HepG2 (cell line): Measurements from ENCODE around the gene NKAIN4. TPM values are rescaled to one million over a fixed set of nuclear protein-coding genes. Genes with fewer than 3 reads are reported as not detected.
A peak's percentile ranks its signal among the peaks of the same experiment; 100 is the strongest.

ENCODE experiments used
- ATAC-seq: fragments of 200-7000 bp; cut with Tn5 transposase; 3 replicates; pipeline ENCODE4 v1.9.1; 2020; ENCODE audit warnings: mild to moderate bottlenecking, moderate library complexity
- BruUV-seq: library from RNA; stranded (reverse); fragments of 400-500 nt; replicated peaks from 2 replicates; lab custom pipeline; 2021; lab: Mats Ljungman, UMichigan
- CTCF ChIA-PET: fragments of 300-600 bp; formaldehyde crosslinking; extraction: SDS; loops from one replicate; lab custom pipeline; 2021; ENCODE audit warnings: low total read pairs, inconsistent platforms, low intra/inter-chr PET ratio; lab: Yijun Ruan, JAX
- POLR2A ChIA-PET: fragments of 350-600 bp; sonication (Branson Sonifier 250); formaldehyde crosslinking; loops from one replicate; lab custom pipeline; 2020; ENCODE audit warnings: antibody characterized with exemption, inconsistent platforms; lab: Yijun Ruan, JAX
- DNase-seq: peaks from one replicate; pipeline ENCODE4 v3.0.0-alpha.2; 2015; ENCODE audit warnings: low spot score
- FAIRE-seq: peaks from 3 replicates; lab custom pipeline; 2011; peaks lifted over from hg19 to GRCh38; lab: Jason Lieb, UNC
- H2AFZ ChIP-seq: one replicate; pipeline ENCODE4 v1.6.1; 2011; ENCODE audit warnings: low read length, inconsistent platforms
- H3K27ac ChIP-seq: fragments of 300-600 bp; 3 replicates; pipeline ENCODE4 v1.8.0; 2011; ENCODE audit warnings: mixed run types, mild to moderate bottlenecking, mixed read lengths, low read length, inconsistent platforms; ENCODE audit not compliant: insufficient read depth; ENCODE audit errors: extremely low read length
- H3K27me3 ChIP-seq, 2 experiments: fragments of 200-600 bp in 1 of 2; 2 replicates in 1 of 2; 3 replicates in 1 of 2; pipeline versions ENCODE4 v1.6.0 to v1.8.0; 2011; ENCODE audit warnings: low read length in 2 of 2, mild to moderate bottlenecking in 2 of 2, moderate library complexity in 2 of 2, inconsistent platforms in 1 of 2; ENCODE audit not compliant: insufficient read depth in 2 of 2, control insufficient read depth in 1 of 2
- H3K36me3 ChIP-seq, 2 experiments: fragments of 200-600 bp in 1 of 2; replicated peaks in 1 of 2; 2 replicates in 1 of 2; 3 replicates in 1 of 2; pipeline versions ENCODE4 v1.5.1 to v1.8.0; 2011; ENCODE audit warnings: low read length in 2 of 2, inconsistent platforms in 1 of 2; ENCODE audit not compliant: insufficient read depth in 2 of 2, control insufficient read depth in 1 of 2
- H3K4me1 ChIP-seq: 2 replicates; pipeline ENCODE4 v1.5.1; 2012; ENCODE audit warnings: low read length, inconsistent platforms; ENCODE audit not compliant: insufficient read depth
- H3K4me2 ChIP-seq: 2 replicates; pipeline ENCODE4 v1.6.0; 2011; ENCODE audit warnings: low read depth, low read length, inconsistent platforms
- H3K4me3 ChIP-seq, 3 experiments: fragments of 200-600 bp in 1 of 3; sonication (generic), shearing (Covaris generic) in 1 of 3; replicated peaks in 1 of 3; 2 replicates each; pipeline ENCODE4 v1.5.1; 2011 to 2016; ENCODE audit warnings: low read length in 3 of 3, inconsistent platforms in 2 of 3, low read depth in 2 of 3, mild to moderate bottlenecking in 2 of 3, control low read depth in 1 of 3, mixed read lengths in 1 of 3; ENCODE audit not compliant: insufficient read depth in 1 of 3
- H3K79me2 ChIP-seq: one replicate; pipeline ENCODE4 v1.6.1; 2011; ENCODE audit warnings: low read length, inconsistent platforms; ENCODE audit not compliant: insufficient read depth
- H3K9ac ChIP-seq: 2 replicates; pipeline ENCODE4 v1.6.0; 2011; ENCODE audit warnings: mild to moderate bottlenecking, low read depth, low read length, inconsistent platforms; ENCODE audit not compliant: insufficient read depth
- H3K9me3 ChIP-seq: 2 replicates; pipeline ENCODE4 v1.5.1; 2012; ENCODE audit warnings: mild to moderate bottlenecking, low read length
- H4K20me1 ChIP-seq: 2 replicates; pipeline ENCODE4 v1.6.0; 2011; ENCODE audit warnings: inconsistent platforms, mild to moderate bottlenecking, low read length, moderate library complexity; ENCODE audit not compliant: insufficient read depth
- ATAD3A ChIP-seq: sonication (generic); formaldehyde crosslinking; IDR thresholded peaks from 2 replicates; pipeline ENCODE4 v1.4.0; 2020; ENCODE audit warnings: missing genetic modification reagents
- HMG20B ChIP-seq: conservative IDR thresholded peaks from 2 replicates; pipeline ENCODE4 v1.6.1; 2016; ENCODE audit warnings: missing genetic modification reagents, missing compliant biosample characterization
- JARID2 ChIP-seq: sonication (generic); formaldehyde crosslinking; IDR thresholded peaks from 2 replicates; pipeline ENCODE4 v1.8.1; 2023; ENCODE audit warnings: missing genetic modification reagents, inconsistent platforms; ENCODE audit not compliant: insufficient replicate concordance
- NFKB2 ChIP-seq: sonication (generic); formaldehyde crosslinking; IDR thresholded peaks from 2 replicates; pipeline ENCODE4 v1.4.0; 2020; ENCODE audit warnings: missing genetic modification reagents, borderline replicate concordance
- SAFB2 ChIP-seq: sonication (generic); formaldehyde crosslinking; IDR thresholded peaks from 2 replicates; pipeline ENCODE4 v1.5.1; 2020; ENCODE audit warnings: missing genetic modification reagents, low read depth, mild to moderate bottlenecking, borderline replicate concordance
- SALL1 ChIP-seq: sonication (generic); formaldehyde crosslinking; IDR thresholded peaks from 2 replicates; pipeline ENCODE4 v1.8.0; 2022; ENCODE audit warnings: mild to moderate bottlenecking, missing genetic modification reagents
- ZFYVE20 ChIP-seq: sonication (generic); formaldehyde crosslinking; IDR thresholded peaks from 2 replicates; pipeline ENCODE4 v1.8.0; 2023; ENCODE audit warnings: low read depth, mild to moderate bottlenecking, moderate library complexity, missing genetic modification reagents, borderline replicate concordance
- ZNF253 ChIP-seq: sonication (generic); formaldehyde crosslinking; IDR thresholded peaks from 2 replicates; pipeline ENCODE4 v1.8.0; 2022; ENCODE audit warnings: mild to moderate bottlenecking, missing genetic modification reagents, borderline replicate concordance
- ZNF724P ChIP-seq: sonication (generic); formaldehyde crosslinking; IDR thresholded peaks from 2 replicates; pipeline ENCODE4 v1.8.0; 2022; ENCODE audit warnings: missing genetic modification reagents, borderline replicate concordance
- WGBS: methylation state at CpG from one replicate; pipeline ENCODE4 v1.1.6; 2017; ENCODE audit warnings: low lambda C conversion rate; 5-methylcytosine and 5-hydroxymethylcytosine counted together
- in situ Hi-C: cut with HindIII; loops from 2 replicates; pipeline ENCODE4 v1.10.0; 2017; ENCODE audit warnings: low pct_unique_long_range_greater_than_20kb; ENCODE audit not compliant: extremely low pct_ligation_motif_present
- intact Hi-C: fragments of 100-400 bp; cut with micrococcal nuclease; formaldehyde crosslinking; loops from one replicate; pipeline ENCODE4 v1.10.0; 2022; ENCODE audit not compliant: unreplicated experiment
- polyA plus RNA-seq, 8 experiments: library from polyadenylated mRNA; depleted of rRNA in 3 of 8; stranded (reverse) in 7 of 8; unstranded in 1 of 8; fragments of >200 nt; fragmentation: Illumina TruSeq in 4 of 8; extraction: Trizol in 4 of 8; gene quantifications; 2 replicates each; pipeline versions ENCODE4 v1.2.1 to v1.2.3, GENCODE V29; 2011 to 2016; ENCODE audit warnings: low read depth in 4 of 8, missing spikeins in 1 of 8, mixed read lengths in 1 of 8; ENCODE audit not compliant: insufficient read depth in 1 of 8
- total RNA-seq, 5 experiments: library from RNA; depleted of rRNA; stranded (reverse); fragments of >200 nt; fragmentation: Illumina TruSeq; extraction: Trizol; gene quantifications; 2 replicates each; pipeline ENCODE4 v1.2.3, GENCODE V29; 2016; ENCODE audit warnings: low read depth in 1 of 5
- TF ChIP-seq, protein P1 (sequence below): sonication (generic); formaldehyde crosslinking; IDR thresholded peaks from 2 replicates; pipeline ENCODE4 v1.5.0; 2020; ENCODE audit warnings: missing genetic modification reagents
- TF ChIP-seq, protein P2 (sequence below): sonication (generic); formaldehyde crosslinking; IDR thresholded peaks from 2 replicates; pipeline ENCODE4 v1.4.0; 2020; ENCODE audit warnings: mild to moderate bottlenecking, missing genetic modification reagents
- TF ChIP-seq, protein P3 (sequence below): sonication (generic); formaldehyde crosslinking; IDR thresholded peaks from 2 replicates; pipeline ENCODE4 v1.5.1; 2020; ENCODE audit warnings: mild to moderate bottlenecking, missing genetic modification reagents, moderate library complexity

NKAIN4 gene
- total and polyA plus RNA-seq, 2 of the 13 experiments (the other 11 are each of a cell fraction or from before 2014, with no cell fraction given) = not detected

DNA sequence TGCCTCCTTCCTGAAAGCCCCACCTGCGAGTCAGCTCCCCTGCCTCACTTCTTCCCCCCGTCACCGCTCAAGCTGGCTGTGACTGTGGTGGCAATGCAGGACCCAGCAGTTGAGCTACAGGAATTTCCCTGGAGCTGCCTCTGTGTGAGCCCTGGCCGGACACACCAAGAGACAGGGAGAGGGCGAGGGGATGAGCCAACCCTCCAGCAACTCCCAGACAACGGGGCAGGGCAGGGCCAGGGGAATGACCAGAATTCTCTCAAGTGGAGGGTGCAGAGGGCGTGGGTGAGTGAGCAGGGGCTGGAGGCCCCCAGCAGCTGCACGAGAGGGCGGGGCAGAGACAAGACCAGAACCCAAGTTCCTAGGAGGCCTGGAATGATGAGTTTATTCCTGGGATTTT lies 13.4 kb upstream of the NKAIN4 start:
- no peaks in the 10 kb centered on the region for H3K9me3 ChIP-seq
- ChIA-PET CTCF (no interaction called here), POLR2A (no interaction called here)
- no peak overlapping the region for H3K27ac ChIP-seq
- ATAC-seq (peak; percentile 10), DNase-seq (no peak), FAIRE-seq (no peak)
- peaks cover 41% of the 10 kb centered on the region for H3K4me1 ChIP-seq
- no TSS peak for BruUV-seq
- in situ Hi-C loops = no loop called here
- H3K36me3 ChIP-seq = no peaks in the 10 kb centered on the region
- peaks cover 10 to 39% of the 10 kb centered on the region in 2 experiments; a peak in 4 of 5 replicates for H3K27me3 ChIP-seq
- H2AFZ ChIP-seq = no peak overlapping the region
- intact Hi-C loops = loop anchor here (5.0 kb wide), 1 partner anchor 45 kb away; no protein-coding TSS in a partner anchor
- 0 out of 2 replicates have a peak, but pooled peaks have one; percentile 8 for TF ChIP-seq SAFB2
- no peak for TF ChIP-seq JARID2 (CRISPR knock-in tag)
- TF ChIP-seq ZFYVE20 (CRISPR knock-in tag) = no peak
- TF ChIP-seq SALL1 (CRISPR knock-in tag) = 0 out of 2 replicates have a peak, but pooled peaks have one; percentile 13
- no peak for TF ChIP-seq ZNF253 (CRISPR knock-in tag)
- 0 out of 2 replicates have a peak, but pooled peaks have one; percentile 31 for TF ChIP-seq ZNF724P (CRISPR knock-in tag)
- TF ChIP-seq, protein P1, sequence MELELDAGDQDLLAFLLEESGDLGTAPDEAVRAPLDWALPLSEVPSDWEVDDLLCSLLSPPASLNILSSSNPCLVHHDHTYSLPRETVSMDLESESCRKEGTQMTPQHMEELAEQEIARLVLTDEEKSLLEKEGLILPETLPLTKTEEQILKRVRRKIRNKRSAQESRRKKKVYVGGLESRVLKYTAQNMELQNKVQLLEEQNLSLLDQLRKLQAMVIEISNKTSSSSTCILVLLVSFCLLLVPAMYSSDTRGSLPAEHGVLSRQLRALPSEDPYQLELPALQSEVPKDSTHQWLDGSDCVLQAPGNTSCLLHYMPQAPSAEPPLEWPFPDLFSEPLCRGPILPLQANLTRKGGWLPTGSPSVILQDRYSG (CRISPR knock-in tag) = no peak
- no peak for TF ChIP-seq ATAD3A (CRISPR knock-in tag)
- no peak for TF ChIP-seq NFKB2 (CRISPR knock-in tag)
- TF ChIP-seq HMG20B (CRISPR knock-in tag) = no peak
- TF ChIP-seq, protein P2, sequence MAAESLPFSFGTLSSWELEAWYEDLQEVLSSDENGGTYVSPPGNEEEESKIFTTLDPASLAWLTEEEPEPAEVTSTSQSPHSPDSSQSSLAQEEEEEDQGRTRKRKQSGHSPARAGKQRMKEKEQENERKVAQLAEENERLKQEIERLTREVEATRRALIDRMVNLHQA (CRISPR knock-in tag) = no peak
- TF ChIP-seq, protein P3, sequence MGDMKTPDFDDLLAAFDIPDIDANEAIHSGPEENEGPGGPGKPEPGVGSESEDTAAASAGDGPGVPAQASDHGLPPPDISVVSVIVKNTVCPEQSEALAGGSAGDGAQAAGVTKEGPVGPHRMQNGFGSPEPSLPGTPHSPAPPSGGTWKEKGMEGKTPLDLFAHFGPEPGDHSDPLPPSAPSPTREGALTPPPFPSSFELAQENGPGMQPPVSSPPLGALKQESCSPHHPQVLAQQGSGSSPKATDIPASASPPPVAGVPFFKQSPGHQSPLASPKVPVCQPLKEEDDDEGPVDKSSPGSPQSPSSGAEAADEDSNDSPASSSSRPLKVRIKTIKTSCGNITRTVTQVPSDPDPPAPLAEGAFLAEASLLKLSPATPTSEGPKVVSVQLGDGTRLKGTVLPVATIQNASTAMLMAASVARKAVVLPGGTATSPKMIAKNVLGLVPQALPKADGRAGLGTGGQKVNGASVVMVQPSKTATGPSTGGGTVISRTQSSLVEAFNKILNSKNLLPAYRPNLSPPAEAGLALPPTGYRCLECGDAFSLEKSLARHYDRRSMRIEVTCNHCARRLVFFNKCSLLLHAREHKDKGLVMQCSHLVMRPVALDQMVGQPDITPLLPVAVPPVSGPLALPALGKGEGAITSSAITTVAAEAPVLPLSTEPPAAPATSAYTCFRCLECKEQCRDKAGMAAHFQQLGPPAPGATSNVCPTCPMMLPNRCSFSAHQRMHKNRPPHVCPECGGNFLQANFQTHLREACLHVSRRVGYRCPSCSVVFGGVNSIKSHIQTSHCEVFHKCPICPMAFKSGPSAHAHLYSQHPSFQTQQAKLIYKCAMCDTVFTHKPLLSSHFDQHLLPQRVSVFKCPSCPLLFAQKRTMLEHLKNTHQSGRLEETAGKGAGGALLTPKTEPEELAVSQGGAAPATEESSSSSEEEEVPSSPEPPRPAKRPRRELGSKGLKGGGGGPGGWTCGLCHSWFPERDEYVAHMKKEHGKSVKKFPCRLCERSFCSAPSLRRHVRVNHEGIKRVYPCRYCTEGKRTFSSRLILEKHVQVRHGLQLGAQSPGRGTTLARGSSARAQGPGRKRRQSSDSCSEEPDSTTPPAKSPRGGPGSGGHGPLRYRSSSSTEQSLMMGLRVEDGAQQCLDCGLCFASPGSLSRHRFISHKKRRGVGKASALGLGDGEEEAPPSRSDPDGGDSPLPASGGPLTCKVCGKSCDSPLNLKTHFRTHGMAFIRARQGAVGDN = 0 out of 2 replicates have a peak, but pooled peaks have one; percentile 10
- no peaks in the 10 kb centered on the region for H4K20me1 ChIP-seq
- peaks cover under 1% of the 10 kb centered on the region for H3K79me2 ChIP-seq
- H3K4me3 ChIP-seq = no peak overlapping the region
- WGBS = 13% methylated on average over 9 of the region's 9 CpGs
- no peak overlapping the region for H3K4me2 ChIP-seq
- no peak overlapping the region for H3K9ac ChIP-seq
